Neural progenitor cell (in vitro differentiated cells): ENCODE results near the gene NUDT8. TPM values are rescaled to one million over a fixed set of nuclear protein-coding genes. Genes with fewer than 3 reads are reported as not detected.
A peak's percentile ranks its signal among the peaks of the same experiment; 100 is the strongest.

Experiments
- DNase-seq: peaks from one replicate; pipeline ENCODE4 v3.0.0-alpha.2; 2016; ENCODE audit warnings: low spot score
- H2AFZ ChIP-seq: fragments of 200-600 bp; sonication (generic); replicated peaks from 2 replicates; pipeline ENCODE4 v1.6.1; 2016; ENCODE audit warnings: antibody characterized with exemption
- H3F3A ChIP-seq: fragments of 200-600 bp; sonication (generic); 2 replicates; pipeline ENCODE4 v1.6.1; 2016; ENCODE audit warnings: antibody characterized with exemption, low read depth
- H3K27ac ChIP-seq: fragments of 200-600 bp; sonication (generic); 2 replicates; pipeline ENCODE4 v1.5.1; 2016; ENCODE audit warnings: mild to moderate bottlenecking
- H3K27me3 ChIP-seq: fragments of 200-600 bp; sonication (generic); 2 replicates; pipeline ENCODE4 v1.6.1; 2016; ENCODE audit warnings: mild to moderate bottlenecking, moderate library complexity
- H3K36me3 ChIP-seq: fragments of 200-600 bp; sonication (generic); 2 replicates; pipeline ENCODE4 v1.5.1; 2016
- H3K4me1 ChIP-seq: fragments of 200-600 bp; sonication (generic); 2 replicates; pipeline ENCODE4 v1.6.1; 2016; ENCODE audit warnings: mixed run types
- H3K4me2 ChIP-seq: fragments of 200-600 bp; sonication (generic); 2 replicates; pipeline ENCODE4 v1.6.1; 2016
- H3K4me3 ChIP-seq: fragments of 200-600 bp; sonication (generic); 2 replicates; pipeline ENCODE4 v1.5.1; 2016
- H3K79me2 ChIP-seq: fragments of 200-600 bp; sonication (generic); 2 replicates; pipeline ENCODE4 v1.6.1; 2016; ENCODE audit warnings: low read depth
- H3K9ac ChIP-seq: fragments of 200-600 bp; sonication (generic); 2 replicates; pipeline ENCODE4 v1.6.1; 2016
- H3K9me3 ChIP-seq: fragments of 200-600 bp; sonication (generic); 2 replicates; pipeline ENCODE4 v1.5.1; 2016; ENCODE audit warnings: low read depth
- H4K20me1 ChIP-seq: fragments of 200-600 bp; sonication (generic); 2 replicates; pipeline ENCODE4 v1.6.1; 2016; ENCODE audit warnings: low read depth
- H3K27ac Mint-ChIP-seq: 3 replicates; pipeline ENCODE4 v1.8.0; 2021; ENCODE audit warnings: mixed read lengths
- H3K27me3 Mint-ChIP-seq: 2 replicates; pipeline ENCODE4 v1.8.0; 2022; ENCODE audit warnings: low read depth, mild to moderate bottlenecking, inconsistent platforms, moderate library complexity, mixed read lengths; ENCODE audit not compliant: insufficient read depth
- H3K36me3 Mint-ChIP-seq: 3 replicates; pipeline ENCODE4 v1.8.0; 2021; ENCODE audit warnings: mixed read lengths
- H3K4me1 Mint-ChIP-seq: 3 replicates; pipeline ENCODE4 v1.8.0; 2021; ENCODE audit warnings: mixed read lengths
- H3K4me3 Mint-ChIP-seq: 3 replicates; pipeline ENCODE4 v1.8.0; 2021; ENCODE audit warnings: mild to moderate bottlenecking, moderate library complexity, mixed read lengths
- H3K9me3 Mint-ChIP-seq: 3 replicates; pipeline ENCODE4 v1.8.0; 2020; ENCODE audit warnings: mixed read lengths
- EZH2 ChIP-seq: fragments of 200-600 bp; sonication (generic); IDR thresholded peaks from 2 replicates; pipeline ENCODE4 v1.6.1; 2017; ENCODE audit warnings: antibody characterized with exemption, mild to moderate bottlenecking, moderate library complexity
- EZH2phosphoT487 ChIP-seq: fragments of 200-600 bp; sonication (generic); IDR thresholded peaks from 2 replicates; pipeline ENCODE4 v1.6.1; 2017; ENCODE audit warnings: antibody characterized with exemption
- total RNA-seq: library from RNA; depleted of rRNA; stranded (reverse); fragments of >200 nt; gene quantifications from 2 replicates; pipeline ENCODE4 v1.2.3, GENCODE V29; 2015; ENCODE audit warnings: low replicate concordance
- TF ChIP-seq, protein P1 (sequence below): fragments of 200-600 bp; sonication (generic); IDR thresholded peaks from 2 replicates; pipeline ENCODE4 v1.5.1; 2017; ENCODE audit warnings: antibody characterized with exemption, mild to moderate bottlenecking

NUDT8 gene
- total RNA-seq, 1 donor from 2014 or later: 1.6 TPM

DNA sequence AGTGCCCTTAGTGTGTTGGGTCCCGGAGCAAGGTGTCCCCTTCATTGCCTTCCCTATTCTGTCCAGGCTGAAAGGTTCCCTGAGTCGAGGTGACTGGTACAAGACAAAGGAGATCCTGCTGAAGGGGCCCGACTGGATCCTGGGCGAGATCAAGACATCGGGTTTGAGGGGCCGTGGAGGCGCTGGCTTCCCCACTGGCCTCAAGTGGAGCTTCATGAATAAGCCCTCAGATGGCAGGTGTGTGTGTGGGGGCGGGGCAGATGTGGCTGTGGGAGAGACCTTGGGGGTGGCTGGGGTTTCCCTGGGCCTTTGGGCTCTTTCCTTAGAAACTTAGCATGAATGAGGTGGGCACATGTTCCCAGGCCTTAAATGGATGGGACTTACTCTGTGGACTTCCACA, 21.3 kb downstream of the NUDT8 start:
- no peak overlapping the region for H3K9ac ChIP-seq
- H3K4me1 Mint-ChIP-seq: peaks cover 32% of the 10 kb centered on the region
- peaks cover 5% of the 10 kb centered on the region for H3K36me3 Mint-ChIP-seq
- DNase-seq: no peak
- peaks cover 16% of the 10 kb centered on the region for H3K27me3 ChIP-seq
- no peak overlapping the region for H3K27ac ChIP-seq
- TF ChIP-seq, protein P1, sequence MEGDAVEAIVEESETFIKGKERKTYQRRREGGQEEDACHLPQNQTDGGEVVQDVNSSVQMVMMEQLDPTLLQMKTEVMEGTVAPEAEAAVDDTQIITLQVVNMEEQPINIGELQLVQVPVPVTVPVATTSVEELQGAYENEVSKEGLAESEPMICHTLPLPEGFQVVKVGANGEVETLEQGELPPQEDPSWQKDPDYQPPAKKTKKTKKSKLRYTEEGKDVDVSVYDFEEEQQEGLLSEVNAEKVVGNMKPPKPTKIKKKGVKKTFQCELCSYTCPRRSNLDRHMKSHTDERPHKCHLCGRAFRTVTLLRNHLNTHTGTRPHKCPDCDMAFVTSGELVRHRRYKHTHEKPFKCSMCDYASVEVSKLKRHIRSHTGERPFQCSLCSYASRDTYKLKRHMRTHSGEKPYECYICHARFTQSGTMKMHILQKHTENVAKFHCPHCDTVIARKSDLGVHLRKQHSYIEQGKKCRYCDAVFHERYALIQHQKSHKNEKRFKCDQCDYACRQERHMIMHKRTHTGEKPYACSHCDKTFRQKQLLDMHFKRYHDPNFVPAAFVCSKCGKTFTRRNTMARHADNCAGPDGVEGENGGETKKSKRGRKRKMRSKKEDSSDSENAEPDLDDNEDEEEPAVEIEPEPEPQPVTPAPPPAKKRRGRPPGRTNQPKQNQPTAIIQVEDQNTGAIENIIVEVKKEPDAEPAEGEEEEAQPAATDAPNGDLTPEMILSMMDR: no peak
- no peak for TF ChIP-seq EZH2phosphoT487
- H3K36me3 ChIP-seq: no peaks in the 10 kb centered on the region
- peaks cover 22% of the 10 kb centered on the region for H3F3A ChIP-seq
- H3K4me3 Mint-ChIP-seq: peak overlapping the region; percentile 97
- H3K79me2 ChIP-seq: peaks cover 10% of the 10 kb centered on the region
- H3K9me3 ChIP-seq: no peaks in the 10 kb centered on the region
- no peak overlapping the region for H3K4me3 ChIP-seq
- H3K4me1 ChIP-seq: peaks cover 22% of the 10 kb centered on the region
- no peak overlapping the region for H3K27ac Mint-ChIP-seq
- no peaks in the 10 kb centered on the region for H4K20me1 ChIP-seq
- H2AFZ ChIP-seq: no peak overlapping the region
- no peaks in the 10 kb centered on the region for H3K9me3 Mint-ChIP-seq
- no peak overlapping the region for H3K4me2 ChIP-seq
- peaks cover 13% of the 10 kb centered on the region for H3K27me3 Mint-ChIP-seq

DNA sequence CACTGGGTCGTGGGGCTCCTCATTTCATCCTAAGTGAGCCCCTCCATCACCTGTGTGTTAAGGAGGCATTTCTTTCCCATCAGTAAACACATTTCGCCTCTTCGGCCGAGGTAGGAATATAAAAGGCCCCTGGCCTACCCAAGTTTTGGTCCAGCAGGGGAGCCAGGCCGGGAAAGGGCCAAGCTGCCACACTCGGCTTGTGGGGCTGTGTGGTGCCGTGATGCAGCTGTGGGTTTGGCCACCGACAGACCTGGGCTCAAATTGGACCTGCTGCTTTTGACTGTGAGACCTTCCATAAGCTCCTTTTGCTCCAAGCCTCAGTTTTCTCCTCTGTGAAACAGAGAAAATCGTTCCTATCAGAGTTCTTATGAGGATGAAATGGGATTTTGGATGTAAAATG, 22.2 kb downstream of the NUDT8 start:
- TF ChIP-seq EZH2phosphoT487 (no peak), EZH2 (no peak)
- TF ChIP-seq, protein P1: no peak
- Histone ChIP-seq H3K79me2 (peaks cover 10% of the 10 kb centered on the region), H3K4me1 (peaks cover 29% of the 10 kb centered on the region), H3K4me3 (peak overlapping the region; percentile 96), H3F3A (peaks cover 28% of the 10 kb centered on the region), H2AFZ (no peak overlapping the region), H4K20me1 (no peaks in the 10 kb centered on the region), H3K9ac (peak overlapping the region; percentile 68), H3K27ac (no peak overlapping the region), H3K9me3 (no peaks in the 10 kb centered on the region), H3K27me3 (peaks cover 24% of the 10 kb centered on the region), H3K36me3 (no peaks in the 10 kb centered on the region), H3K4me2 (peak overlapping the region; percentile 87)
- peak overlapping the region; percentile 69 for H3K27ac Mint-ChIP-seq
- H3K36me3 Mint-ChIP-seq: peaks cover 4% of the 10 kb centered on the region
- peaks cover 17% of the 10 kb centered on the region for H3K27me3 Mint-ChIP-seq
- H3K4me1 Mint-ChIP-seq: peaks cover 39% of the 10 kb centered on the region
- H3K4me3 Mint-ChIP-seq: peak overlapping the region; percentile 97
- peaks cover 7% of the 10 kb centered on the region for H3K9me3 Mint-ChIP-seq
- DNase-seq: no peak

DNA sequence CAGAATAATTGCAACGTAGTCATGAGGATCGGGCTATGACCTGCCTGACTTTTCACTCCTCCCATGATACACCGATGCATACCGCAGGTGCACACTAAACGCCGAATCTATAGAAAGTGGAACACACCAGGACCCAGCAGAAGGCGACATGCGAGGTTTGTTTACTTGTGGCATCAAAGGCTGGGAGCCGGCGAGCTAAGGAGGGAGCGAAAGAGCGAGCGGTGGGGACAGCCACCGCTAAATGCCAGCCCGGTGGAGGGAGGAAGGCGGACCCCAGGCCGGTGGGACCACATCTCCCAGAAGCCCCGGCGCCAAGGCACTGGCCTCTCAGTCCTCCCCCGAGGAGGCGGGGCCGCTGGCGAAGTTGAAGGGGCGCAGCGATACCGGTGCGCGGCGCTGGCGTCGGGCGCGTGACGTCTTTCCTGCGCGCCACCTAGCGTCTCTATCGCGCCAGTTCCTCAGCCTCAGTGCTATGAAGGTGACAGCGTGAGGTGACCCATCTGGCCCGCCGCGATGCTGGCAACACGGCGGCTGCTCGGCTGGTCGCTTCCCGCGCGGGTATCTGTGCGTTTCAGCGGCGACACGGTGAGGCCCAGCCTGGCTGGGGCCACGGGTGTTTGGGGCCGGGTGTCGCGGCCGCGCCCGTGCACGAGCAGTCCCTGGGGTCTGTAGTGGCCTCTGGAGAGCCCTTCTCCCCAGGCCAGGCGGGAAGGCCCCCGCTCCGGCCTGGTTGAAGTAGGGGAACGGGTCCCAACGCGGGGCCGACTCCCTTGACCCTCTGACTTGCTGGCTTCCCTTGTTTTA, 23.0 kb downstream of the NUDT8 start, which contains the start of gene NDUFV1:
Gene NDUFV1 (plus strand): TSS at position 445 of the 804 bp plus-strand sequence. CDS start 69 bp downstream, at position 514.
- Histone ChIP-seq H3F3A (peaks cover 28% of the 10 kb centered on the region), H3K36me3 (no peaks in the 10 kb centered on the region), H3K4me2 (peak within 1 kb of the TSS; percentile 87), H2AFZ (peak within 1 kb of the TSS; percentile 40), H3K4me1 (peaks cover 29% of the 10 kb centered on the region), H3K4me3 (peak within 1 kb of the TSS; percentile 96), H3K79me2 (peaks cover 10% of the 10 kb centered on the region), H3K9ac (peak within 1 kb of the TSS; percentile 68), H3K9me3 (no peaks in the 10 kb centered on the region), H4K20me1 (no peaks in the 10 kb centered on the region), H3K27ac (no peak within 1 kb of the TSS), H3K27me3 (peaks cover 27% of the 10 kb centered on the region)
- H3K4me1 Mint-ChIP-seq: peaks cover 39% of the 10 kb centered on the region
- peak; percentile 100 for DNase-seq
- H3K4me3 Mint-ChIP-seq: peak within 1 kb of the TSS; percentile 97
- no peak for TF ChIP-seq EZH2
- TF ChIP-seq, protein P1: peak; percentile 59
- no peak for TF ChIP-seq EZH2phosphoT487
- peaks cover 7% of the 10 kb centered on the region for H3K9me3 Mint-ChIP-seq
- peaks cover 17% of the 10 kb centered on the region for H3K27me3 Mint-ChIP-seq
- H3K36me3 Mint-ChIP-seq: peaks cover 2% of the 10 kb centered on the region
- peak within 1 kb of the TSS; percentile 69 for H3K27ac Mint-ChIP-seq
